Activated CD4-positive, alpha-beta T cell treated with anti-CD3 and anti-CD28 coated beads, Interleukin-2, amount 10 ng/mL, durations not matched to agents 7 days and 5 days (primary cell): ENCODE data around the gene SMPD2. TPM values are rescaled to one million over a fixed set of nuclear protein-coding genes. Genes with fewer than 3 reads are reported as not detected.

ENCODE experiments used
- CTCF ChIA-PET: fragments of 350-600 bp; sonication (Branson Sonifier 250); formaldehyde crosslinking; loops from one replicate; lab custom pipeline; 2021; ENCODE audit warnings: antibody characterized with exemption; lab: Charles Lee
- POLR2A ChIA-PET: fragments of 350-600 bp; sonication (Branson Sonifier 250); formaldehyde crosslinking; loops from one replicate; lab custom pipeline; 2021; ENCODE audit warnings: antibody characterized with exemption; lab: Charles Lee
- DNase-seq: peaks from one replicate; pipeline ENCODE4 v3.0.0-alpha.2; 2020
- H3K27ac Mint-ChIP-seq: one replicate; pipeline ENCODE4 v1.8.0; 2021; ENCODE audit warnings: mild to moderate bottlenecking, moderate library complexity, mixed read lengths
- H3K27me3 Mint-ChIP-seq: one replicate; pipeline ENCODE4 v1.8.0; 2021; ENCODE audit warnings: mixed read lengths
- H3K36me3 Mint-ChIP-seq: one replicate; pipeline ENCODE4 v1.8.0; 2021; ENCODE audit warnings: low read depth, mixed read lengths
- H3K4me1 Mint-ChIP-seq: one replicate; pipeline ENCODE4 v1.8.0; 2021; ENCODE audit warnings: mixed read lengths
- H3K4me3 Mint-ChIP-seq: one replicate; pipeline ENCODE4 v1.8.0; 2021; ENCODE audit warnings: mild to moderate bottlenecking, moderate library complexity, mixed read lengths
- H3K9me3 Mint-ChIP-seq: one replicate; pipeline ENCODE4 v1.8.0; 2021; ENCODE audit warnings: mixed read lengths
- total RNA-seq, 2 experiments: library from RNA; stranded (reverse); gene quantifications; one replicate each; pipeline ENCODE4 v1.2.3, GENCODE V29; 2021

Gene SMPD2
- total RNA-seq, 2 experiments from 2014 or later = 13.0 to 14.0 TPM

- H3K4me3 Mint-ChIP-seq = no peak overlapping the region
- H3K27ac Mint-ChIP-seq = peak overlapping the region; percentile 57
- H3K36me3 Mint-ChIP-seq = peaks cover 46% of the 10 kb centered on the region
- DNase-seq = no peak
- CTCF ChIA-PET = interaction anchor here (0.5 to 9.1 kb wide), 6 partner anchors 7 to 1510 kb away, joined by 3 to 81 read pairs (median 3); partner anchors contain the start of genes GTF3C6 and MICAL1
- H3K9me3 Mint-ChIP-seq = peaks cover 3% of the 10 kb centered on the region
- POLR2A ChIA-PET = no interaction called here
- peaks cover 45% of the 10 kb centered on the region for H3K4me1 Mint-ChIP-seq
- no peaks in the 10 kb centered on the region for H3K27me3 Mint-ChIP-seq
Observed at GRCh38 chr6:109448615-109449014, 8.1 kb downstream of the SMPD2 start.

- Mint-ChIP-seq H3K27me3 (no peaks in the 10 kb centered on the region), H3K36me3 (peaks cover 49% of the 10 kb centered on the region), H3K9me3 (peaks cover 3% of the 10 kb centered on the region), H3K27ac (peak overlapping the region; percentile 68), H3K4me3 (peak overlapping the region; percentile 8), H3K4me1 (peaks cover 51% of the 10 kb centered on the region)
- ChIA-PET POLR2A (no interaction called here), CTCF (interaction anchor here (0.5 to 11.8 kb wide), 5 partner anchors 5 to 517 kb away, joined by 3 to 81 read pairs (median 3); partner anchors contain the start of genes MICAL1, PPIL6 and SMPD2)
- no peak for DNase-seq
Observed at GRCh38 chr6:109449064-109449794, 8.7 kb downstream of the SMPD2 start.

GRCh38 chr6:109449795-109450673 lies 9.5 kb downstream of the SMPD2 start:
- CTCF ChIA-PET = interaction anchor here (0.6 to 11.8 kb wide), 6 partner anchors 5 to 517 kb away, joined by 3 to 81 read pairs (median 3); partner anchors contain the start of genes PPIL6 and SMPD2
- Mint-ChIP-seq H3K4me1 (peaks cover 56% of the 10 kb centered on the region), H3K9me3 (peaks cover 3% of the 10 kb centered on the region), H3K36me3 (peaks cover 52% of the 10 kb centered on the region), H3K27ac (peak overlapping the region; percentile 68), H3K4me3 (peak overlapping the region; percentile 8), H3K27me3 (no peaks in the 10 kb centered on the region)
- peak; percentile 55 for DNase-seq
- POLR2A ChIA-PET = no interaction called here

- POLR2A ChIA-PET = no interaction called here
- Mint-ChIP-seq H3K4me3 (no peak overlapping the region), H3K36me3 (peaks cover 44% of the 10 kb centered on the region), H3K9me3 (peaks cover 3% of the 10 kb centered on the region), H3K27me3 (no peaks in the 10 kb centered on the region), H3K27ac (no peak overlapping the region), H3K4me1 (peaks cover 56% of the 10 kb centered on the region)
- CTCF ChIA-PET = interaction anchor here (0.7 to 11.8 kb wide), 5 partner anchors 6 to 371 kb away, joined by 3 to 81 read pairs (median 3); partner anchors contain the start of genes PPIL6 and SMPD2
- no peak for DNase-seq
Observed at GRCh38 chr6:109450801-109451200, 10.3 kb downstream of the SMPD2 start.

- ChIA-PET POLR2A (no interaction called here), CTCF (interaction anchor here (1.4 to 11.8 kb wide), 2 partner anchors 7 to 29 kb away, joined by 3 to 81 read pairs; partner anchors contain the start of genes PPIL6 and SMPD2)
- H3K4me3 Mint-ChIP-seq = no peak overlapping the region
- peaks cover 3% of the 10 kb centered on the region for H3K9me3 Mint-ChIP-seq
- H3K27ac Mint-ChIP-seq = no peak overlapping the region
- peaks cover 40% of the 10 kb centered on the region for H3K36me3 Mint-ChIP-seq
- DNase-seq = no peak
- H3K27me3 Mint-ChIP-seq = no peaks in the 10 kb centered on the region
- peaks cover 58% of the 10 kb centered on the region for H3K4me1 Mint-ChIP-seq
Observed at GRCh38 chr6:109451376-109451775, 10.9 kb downstream of the SMPD2 start.

- DNase-seq = no peak
- ChIA-PET POLR2A (interaction anchor here (0.7 kb wide), 1 partner anchor 112 kb away, joined by 3 read pairs; no protein-coding TSS in a partner anchor), CTCF (interaction anchor here (11.8 kb wide), 1 partner anchor 8 kb away, joined by 81 read pairs; the partner anchor contains the start of genes PPIL6 and SMPD2)
- Mint-ChIP-seq H3K4me3 (no peak overlapping the region), H3K36me3 (peaks cover 38% of the 10 kb centered on the region), H3K9me3 (peaks cover 3% of the 10 kb centered on the region), H3K4me1 (peaks cover 66% of the 10 kb centered on the region), H3K27me3 (no peaks in the 10 kb centered on the region), H3K27ac (peak overlapping the region; percentile 79)
Observed at GRCh38 chr6:109452181-109452580, 11.7 kb downstream of the SMPD2 start.

GRCh38 chr6:109453156-109453555 lies 12.6 kb downstream of the SMPD2 start:
- Mint-ChIP-seq H3K9me3 (peaks cover 3% of the 10 kb centered on the region), H3K4me3 (peak overlapping the region; percentile 89), H3K27ac (peak overlapping the region; percentile 46), H3K4me1 (peaks cover 72% of the 10 kb centered on the region), H3K36me3 (peaks cover 42% of the 10 kb centered on the region), H3K27me3 (no peaks in the 10 kb centered on the region)
- no peak for DNase-seq
- ChIA-PET CTCF (interaction anchor here (0.6 to 11.8 kb wide), 4 partner anchors 9 to 253 kb away, joined by 3 to 81 read pairs (median 4); partner anchors contain the start of genes PPIL6 and SMPD2), POLR2A (interaction anchor here (2.1 kb wide), 1 partner anchor 29 kb away, joined by 7 read pairs; the partner anchor contains the start of gene ZBTB24)

- Mint-ChIP-seq H3K4me3 (peak overlapping the region; percentile 89), H3K36me3 (peaks cover 40% of the 10 kb centered on the region), H3K27ac (peak overlapping the region; percentile 95), H3K27me3 (no peaks in the 10 kb centered on the region), H3K4me1 (peaks cover 74% of the 10 kb centered on the region), H3K9me3 (peaks cover 3% of the 10 kb centered on the region)
- CTCF ChIA-PET = interaction anchor here (0.6 to 11.8 kb wide), 5 partner anchors 9 to 266 kb away, joined by 3 to 81 read pairs (median 4); partner anchors contain the start of genes PPIL6 and SMPD2
- POLR2A ChIA-PET = interaction anchor here (0.7 to 2.1 kb wide), 2 partner anchors 29 to 218 kb away, joined by 4 to 7 read pairs; partner anchors contain the start of gene ZBTB24
- no peak for DNase-seq
Observed at GRCh38 chr6:109453594-109454495, 13.3 kb downstream of the SMPD2 start.

- peak; percentile 80 for DNase-seq
- CTCF ChIA-PET = interaction anchor here (0.6 to 11.8 kb wide), 6 partner anchors 10 to 267 kb away, joined by 3 to 81 read pairs (median 4); partner anchors contain the start of genes PPIL6 and SMPD2
- Mint-ChIP-seq H3K9me3 (peaks cover 3% of the 10 kb centered on the region), H3K4me1 (peaks cover 75% of the 10 kb centered on the region), H3K4me3 (peak overlapping the region; percentile 89), H3K36me3 (peaks cover 38% of the 10 kb centered on the region), H3K27ac (peak overlapping the region; percentile 95), H3K27me3 (no peaks in the 10 kb centered on the region)
- POLR2A ChIA-PET = interaction anchor here (0.6 to 2.1 kb wide), 3 partner anchors 17 to 37 kb away, joined by 5 to 9 read pairs (median 7); partner anchors contain the start of gene ZBTB24
Observed at GRCh38 chr6:109454496-109455436, 14.2 kb downstream of the SMPD2 start.

GRCh38 chr6:109455437-109456110 lies 15.1 kb downstream of the SMPD2 start, which contains the start of gene MICAL1:
Gene MICAL1 (minus strand): TSS chr6:109455772. CDS start chr6:109454196, 1,576 bp downstream.
- H3K27ac Mint-ChIP-seq = peak within 1 kb of the TSS; percentile 95
- POLR2A ChIA-PET = interaction anchor here (0.6 to 2.1 kb wide), 3 partner anchors 17 to 36 kb away, joined by 5 to 9 read pairs (median 7); partner anchors contain the start of gene ZBTB24
- H3K27me3 Mint-ChIP-seq = no peaks in the 10 kb centered on the region
- H3K9me3 Mint-ChIP-seq = peaks cover 3% of the 10 kb centered on the region
- H3K36me3 Mint-ChIP-seq = peaks cover 33% of the 10 kb centered on the region
- CTCF ChIA-PET = interaction anchor here (0.6 to 11.8 kb wide), 4 partner anchors 9 to 72 kb away, joined by 3 to 81 read pairs (median 3); partner anchors contain the start of genes PPIL6 and SMPD2
- peaks cover 73% of the 10 kb centered on the region for H3K4me1 Mint-ChIP-seq
- peak within 1 kb of the TSS; percentile 89 for H3K4me3 Mint-ChIP-seq
- peak; percentile 79 for DNase-seq
